AG04450 (cell line): Measurements from ENCODE around the gene METTL2B. TPM values are rescaled to one million over a fixed set of nuclear protein-coding genes. Genes with fewer than 3 reads are reported as not detected.
"Not testable (repeated sequence)": the region's sequence is repeated elsewhere in the genome, so short reads cannot be mapped to it uniquely, and the experiment has no call there.

Source experiments
- CTCF ChIA-PET: fragments of 300-600, 350-600 bp; formaldehyde crosslinking; extraction: SDS; loops from one replicate; lab custom pipeline; 2022; ENCODE audit warnings: antibody characterized with exemption, inconsistent platforms; lab: Charles Lee
- POLR2A ChIA-PET: fragments of 350-600 bp; formaldehyde crosslinking; extraction: SDS; loops from one replicate; lab custom pipeline; 2021; ENCODE audit warnings: antibody characterized with exemption, inconsistent platforms; lab: Yijun Ruan, JAX
- DNase-seq: peaks from one replicate; pipeline ENCODE4 v3.0.0-alpha.2; 2011; ENCODE audit warnings: low read depth, low spot score
- H3K27ac ChIP-seq: one replicate; pipeline ENCODE4 v1.5.1; 2012; ENCODE audit warnings: low read depth, low read length, control low read depth
- H3K27me3 ChIP-seq: one replicate; pipeline ENCODE4 v1.6.0; 2012; ENCODE audit warnings: low read length; ENCODE audit not compliant: control insufficient read depth, insufficient read depth
- H3K4me3 ChIP-seq: 2 replicates; pipeline ENCODE4 v1.5.1; 2011; ENCODE audit warnings: mild to moderate bottlenecking, low read depth, low read length, control low read depth
- H3K9me3 ChIP-seq: 2 replicates; pipeline ENCODE4 v1.5.1; 2012; ENCODE audit warnings: low read length; ENCODE audit not compliant: control insufficient read depth, insufficient read depth
- polyA plus RNA-seq: library from polyadenylated mRNA; depleted of rRNA; stranded (reverse); fragments of >200 nt; gene quantifications from 2 replicates; pipeline ENCODE4 v1.2.3, GENCODE V29; 2011; rRNA removed
- small RNA-seq: library from RNA; depleted of rRNA; stranded (forward); fragments of <200 nt; gene quantifications from one replicate; pipeline ENCODE3, GENCODE V24; 2012; ENCODE audit warnings: low read depth; ENCODE audit not compliant: insufficient read length
- TF ChIP-seq, protein P1 (sequence below): IDR thresholded peaks from 2 replicates; pipeline ENCODE4 v1.5.1; 2011; ENCODE audit warnings: low read depth, low read length, control low read depth, inconsistent platforms

The METTL2B gene
- polyA plus RNA-seq, 1 experiment: 25.9 TPM

DNA sequence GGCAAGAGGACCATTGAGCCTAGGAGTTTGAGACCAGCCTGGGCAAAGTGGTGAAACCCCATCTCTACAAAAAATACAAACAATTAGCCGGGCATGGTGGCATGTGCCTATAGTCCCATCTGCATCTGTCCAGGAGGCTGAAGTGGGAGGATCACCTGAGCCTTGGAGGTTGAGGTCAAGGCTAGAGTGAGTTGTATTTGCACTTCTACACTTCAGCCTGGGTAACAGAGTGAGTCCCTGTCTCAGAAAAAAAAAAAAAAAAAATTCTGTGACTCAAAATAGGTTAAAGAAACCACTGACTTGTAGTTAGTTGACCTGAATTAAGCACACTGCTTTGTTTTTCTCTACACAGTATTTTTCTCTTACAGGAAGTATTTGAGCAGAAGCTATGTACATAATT is 74.4 kb downstream of the METTL2B start:
- no peaks in the 10 kb centered on the region for H3K9me3 ChIP-seq
- no peak for DNase-seq
- no peaks in the 10 kb centered on the region for H3K27me3 ChIP-seq
- no peak overlapping the region for H3K27ac ChIP-seq
- ChIA-PET CTCF (no interaction called here), POLR2A (interaction anchor here (0.7 kb wide), 1 partner anchor 40 kb away, joined by 4 read pairs; no protein-coding TSS in a partner anchor)
- H3K4me3 ChIP-seq: no peak overlapping the region
- TF ChIP-seq, protein P1, sequence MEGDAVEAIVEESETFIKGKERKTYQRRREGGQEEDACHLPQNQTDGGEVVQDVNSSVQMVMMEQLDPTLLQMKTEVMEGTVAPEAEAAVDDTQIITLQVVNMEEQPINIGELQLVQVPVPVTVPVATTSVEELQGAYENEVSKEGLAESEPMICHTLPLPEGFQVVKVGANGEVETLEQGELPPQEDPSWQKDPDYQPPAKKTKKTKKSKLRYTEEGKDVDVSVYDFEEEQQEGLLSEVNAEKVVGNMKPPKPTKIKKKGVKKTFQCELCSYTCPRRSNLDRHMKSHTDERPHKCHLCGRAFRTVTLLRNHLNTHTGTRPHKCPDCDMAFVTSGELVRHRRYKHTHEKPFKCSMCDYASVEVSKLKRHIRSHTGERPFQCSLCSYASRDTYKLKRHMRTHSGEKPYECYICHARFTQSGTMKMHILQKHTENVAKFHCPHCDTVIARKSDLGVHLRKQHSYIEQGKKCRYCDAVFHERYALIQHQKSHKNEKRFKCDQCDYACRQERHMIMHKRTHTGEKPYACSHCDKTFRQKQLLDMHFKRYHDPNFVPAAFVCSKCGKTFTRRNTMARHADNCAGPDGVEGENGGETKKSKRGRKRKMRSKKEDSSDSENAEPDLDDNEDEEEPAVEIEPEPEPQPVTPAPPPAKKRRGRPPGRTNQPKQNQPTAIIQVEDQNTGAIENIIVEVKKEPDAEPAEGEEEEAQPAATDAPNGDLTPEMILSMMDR: no peak

DNA sequence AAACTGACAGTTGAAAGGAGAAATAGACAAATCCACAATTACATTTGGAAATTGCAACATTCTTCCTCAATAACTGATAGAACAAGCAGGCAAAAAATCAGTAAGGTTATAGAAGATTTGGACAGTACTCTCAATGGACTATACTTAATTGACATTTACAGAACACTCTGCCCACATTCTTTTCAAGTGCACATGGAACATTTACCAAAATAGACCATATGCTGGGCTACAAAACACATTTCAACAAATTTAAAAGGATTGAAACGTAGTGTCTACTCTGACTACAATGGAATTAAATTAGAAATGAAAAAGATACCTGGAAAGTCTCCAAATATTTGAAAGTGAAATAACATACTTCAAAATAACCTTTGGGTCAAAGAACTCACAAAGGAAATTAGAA is 77.8 kb downstream of the METTL2B start:
- H3K27me3 ChIP-seq, H3K4me3 ChIP-seq, H3K27ac ChIP-seq, H3K9me3 ChIP-seq, CTCF ChIA-PET, POLR2A ChIA-PET, DNase-seq: not testable (repeated sequence)

Small RNAs within 50 kb of the gene (small RNA-seq; reads per million reads assigned to genes)
- gene AC010655.1 (not detected), gene AC010655.2 (not detected), gene RF00017 (not detected), gene RNU7-54P (not detected)

Other genes with a start within 250 kb of the METTL2B start
- not detected in 2 replicates for gene LEP, start 235.5 kb upstream of the METTL2B start, polyA plus RNA-seq
- gene RBM28, start 132.8 kb upstream of the METTL2B start, polyA plus RNA-seq: 18.8 and 19.0 TPM in 2 replicates
- not detected in 2 replicates for gene PRRT4, start 115.1 kb upstream of the METTL2B start, polyA plus RNA-seq
- gene IMPDH1, start 66.8 kb upstream of the METTL2B start, polyA plus RNA-seq: 43.8 and 56.6 TPM in 2 replicates
- gene HILPDA, start 20.9 kb upstream of the METTL2B start, polyA plus RNA-seq: 15.9 and 17.8 TPM in 2 replicates
- gene GARIN1A, start 195.5 kb downstream of the METTL2B start, polyA plus RNA-seq: 0.47 TPM in 2 replicates